ENCODE data around the gene TBC1D2B.

Gene TBC1D2B

GRCh38 chr15:77945566-77945965 is 131.9 kb downstream of the TBC1D2B start:
- no peak for DNase-seq (ENCODE audit: low read depth in 2 of 2)
